GM23338 (cell line): ENCODE measurements around the gene MOCOS.

Experiments
- EZH2phosphoT487 ChIP-seq: fragments of 200-600 bp; sonication (generic); IDR thresholded peaks from one replicate; pipeline ENCODE4 v1.8.1; 2018; ENCODE audit warnings: antibody characterized with exemption; ENCODE audit not compliant: unreplicated experiment
- POLR2AphosphoS5 ChIP-seq: IDR thresholded peaks from 2 replicates; pipeline ENCODE4 v1.6.1; 2016; ENCODE audit warnings: antibody characterized with exemption, low read depth
- TF ChIP-seq, protein P1 (sequence below), 2 experiments: fragments of 200-600 bp in 1 of 2; sonication (generic) in 1 of 2; conservative IDR thresholded peaks; 2 replicates each; pipeline versions ENCODE4 v1.5.1 to v1.6.1; 2016 to 2017; ENCODE audit warnings: antibody characterized with exemption in 2 of 2, low read depth in 2 of 2, mild to moderate bottlenecking in 2 of 2, moderate library complexity in 1 of 2
- TF ChIP-seq, protein P2 (sequence below): IDR thresholded peaks from one replicate; pipeline ENCODE4 v1.6.1; 2018; ENCODE audit warnings: antibody characterized with exemption; ENCODE audit not compliant: unreplicated experiment

- TF ChIP-seq, protein P1, sequence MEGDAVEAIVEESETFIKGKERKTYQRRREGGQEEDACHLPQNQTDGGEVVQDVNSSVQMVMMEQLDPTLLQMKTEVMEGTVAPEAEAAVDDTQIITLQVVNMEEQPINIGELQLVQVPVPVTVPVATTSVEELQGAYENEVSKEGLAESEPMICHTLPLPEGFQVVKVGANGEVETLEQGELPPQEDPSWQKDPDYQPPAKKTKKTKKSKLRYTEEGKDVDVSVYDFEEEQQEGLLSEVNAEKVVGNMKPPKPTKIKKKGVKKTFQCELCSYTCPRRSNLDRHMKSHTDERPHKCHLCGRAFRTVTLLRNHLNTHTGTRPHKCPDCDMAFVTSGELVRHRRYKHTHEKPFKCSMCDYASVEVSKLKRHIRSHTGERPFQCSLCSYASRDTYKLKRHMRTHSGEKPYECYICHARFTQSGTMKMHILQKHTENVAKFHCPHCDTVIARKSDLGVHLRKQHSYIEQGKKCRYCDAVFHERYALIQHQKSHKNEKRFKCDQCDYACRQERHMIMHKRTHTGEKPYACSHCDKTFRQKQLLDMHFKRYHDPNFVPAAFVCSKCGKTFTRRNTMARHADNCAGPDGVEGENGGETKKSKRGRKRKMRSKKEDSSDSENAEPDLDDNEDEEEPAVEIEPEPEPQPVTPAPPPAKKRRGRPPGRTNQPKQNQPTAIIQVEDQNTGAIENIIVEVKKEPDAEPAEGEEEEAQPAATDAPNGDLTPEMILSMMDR (conservative IDR thresholded peaks at IDR 0.05; ENCODE audit: low read depth in 2 of 2), result no peak
- TF ChIP-seq, protein P2, sequence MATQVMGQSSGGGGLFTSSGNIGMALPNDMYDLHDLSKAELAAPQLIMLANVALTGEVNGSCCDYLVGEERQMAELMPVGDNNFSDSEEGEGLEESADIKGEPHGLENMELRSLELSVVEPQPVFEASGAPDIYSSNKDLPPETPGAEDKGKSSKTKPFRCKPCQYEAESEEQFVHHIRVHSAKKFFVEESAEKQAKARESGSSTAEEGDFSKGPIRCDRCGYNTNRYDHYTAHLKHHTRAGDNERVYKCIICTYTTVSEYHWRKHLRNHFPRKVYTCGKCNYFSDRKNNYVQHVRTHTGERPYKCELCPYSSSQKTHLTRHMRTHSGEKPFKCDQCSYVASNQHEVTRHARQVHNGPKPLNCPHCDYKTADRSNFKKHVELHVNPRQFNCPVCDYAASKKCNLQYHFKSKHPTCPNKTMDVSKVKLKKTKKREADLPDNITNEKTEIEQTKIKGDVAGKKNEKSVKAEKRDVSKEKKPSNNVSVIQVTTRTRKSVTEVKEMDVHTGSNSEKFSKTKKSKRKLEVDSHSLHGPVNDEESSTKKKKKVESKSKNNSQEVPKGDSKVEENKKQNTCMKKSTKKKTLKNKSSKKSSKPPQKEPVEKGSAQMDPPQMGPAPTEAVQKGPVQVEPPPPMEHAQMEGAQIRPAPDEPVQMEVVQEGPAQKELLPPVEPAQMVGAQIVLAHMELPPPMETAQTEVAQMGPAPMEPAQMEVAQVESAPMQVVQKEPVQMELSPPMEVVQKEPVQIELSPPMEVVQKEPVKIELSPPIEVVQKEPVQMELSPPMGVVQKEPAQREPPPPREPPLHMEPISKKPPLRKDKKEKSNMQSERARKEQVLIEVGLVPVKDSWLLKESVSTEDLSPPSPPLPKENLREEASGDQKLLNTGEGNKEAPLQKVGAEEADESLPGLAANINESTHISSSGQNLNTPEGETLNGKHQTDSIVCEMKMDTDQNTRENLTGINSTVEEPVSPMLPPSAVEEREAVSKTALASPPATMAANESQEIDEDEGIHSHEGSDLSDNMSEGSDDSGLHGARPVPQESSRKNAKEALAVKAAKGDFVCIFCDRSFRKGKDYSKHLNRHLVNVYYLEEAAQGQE, result no peak
- TF ChIP-seq EZH2phosphoT487 (no peak), POLR2AphosphoS5 (no peak)
Measured at GRCh38 chr18:36191711-36192110, 4.4 kb downstream of the MOCOS start.
